ENCODE results near the gene SLIT3. TPM values are rescaled to one million over a fixed set of nuclear protein-coding genes. Genes with fewer than 3 reads are reported as not detected.

SLIT3 gene
- total and polyA plus RNA-seq, 10 of the 15 experiments (the other 5 are each of a cell fraction or from before 2014, with no cell fraction given): 0.05 TPM; not detected in 9

- H3K27me3 ChIP-seq (replicated peaks in 1 of 2; ENCODE audit: control insufficient read depth in 2 of 2, insufficient read depth in 2 of 2, low read length in 1 of 2): no peaks in the 10 kb centered on the region; a peak in 1 of 4 replicates
- H2AFZ ChIP-seq (ENCODE audit: control insufficient read depth, low read depth, low read length): no peak overlapping the region
- H3K36me3 ChIP-seq (ENCODE audit: control insufficient read depth in 2 of 2, insufficient read depth in 2 of 2, low read length in 1 of 2): no peaks in the 10 kb centered on the region
- H3K9me3 ChIP-seq (replicated peaks; ENCODE audit: control insufficient read depth, insufficient read depth, low read length): no peaks in the 10 kb centered on the region
- no peaks in the 10 kb centered on the region for H3K4me1 ChIP-seq (ENCODE audit: control insufficient read depth, insufficient read depth, low read length)
- no peaks in the 10 kb centered on the region for H4K20me1 ChIP-seq (ENCODE audit: control insufficient read depth, insufficient read depth)
- ChIA-PET SMC1A (ENCODE audit: uncharacterized antibody, unreplicated experiment) (no interaction called here), POLR2A (no interaction called here), RAD21 (ENCODE audit: unreplicated experiment) (no interaction called here), CTCF (no interaction called here)
- no peak overlapping the region for H3K4me3 ChIP-seq
- H3K27ac ChIP-seq (ENCODE audit: control insufficient read depth, insufficient read depth): no peak overlapping the region
- no peak overlapping the region for H3K4me2 ChIP-seq (ENCODE audit: control insufficient read depth, insufficient read depth)
- WGBS (ENCODE audit: insufficient coverage, insufficient replicate concordance, low lambda C conversion rate, missing lambda C conversion rate): 52% methylated on average over 1 of the region's 1 CpG
- DNase-seq (ENCODE audit: low read depth, low spot score) (no peak), ATAC-seq (no peak), FAIRE-seq (no peak)
- no peak overlapping the region for H3K9ac ChIP-seq (ENCODE audit: control insufficient read depth, insufficient read depth, low read length)
- no peaks in the 10 kb centered on the region for H3K79me2 ChIP-seq (ENCODE audit: control insufficient read depth, insufficient read depth, low read length)
- intact Hi-C loops (cut with micrococcal nuclease; ENCODE audit: unreplicated experiment) (no loop called here), in situ Hi-C loops (cut with MboI) (no loop called here)
- no TSS peak for BruUV-seq (replicated peaks)
- TF ChIP-seq ZNF384 (IDR thresholded peaks at IDR 0.05; ENCODE audit: borderline replicate concordance, low read depth, low read length) (no peak), BRCA1 (IDR thresholded peaks at IDR 0.05; ENCODE audit: low read depth, low read length) (no peak), CBX3 (IDR thresholded peaks at IDR 0.05; ENCODE audit: borderline replicate concordance, low read depth) (no peak), NR2C2 (IDR thresholded peaks at IDR 0.05; ENCODE audit: borderline replicate concordance, control insufficient read depth, insufficient read length, low read depth) (no peak), HDAC6 (IDR thresholded peaks at IDR 0.05; ENCODE audit: unreplicated experiment) (no peak), IRF3 (IDR thresholded peaks at IDR 0.05) (no peak), JUNB (IDR thresholded peaks at IDR 0.05) (no peak), ZNF687 (IDR thresholded peaks at IDR 0.05) (no peak), E2F8 (IDR thresholded peaks at IDR 0.05; ENCODE audit: low read depth, partially characterized antibody) (no peak), ZNF24 (IDR thresholded peaks at IDR 0.05) (no peak), IKZF1 (conservative IDR thresholded peaks at IDR 0.05) (no peak), EP300 (IDR thresholded peaks at IDR 0.05; ENCODE audit: borderline replicate concordance in 1 of 2, control insufficient read depth in 1 of 2, low read depth in 2 of 2, low read length in 2 of 2) (no peak), SKIL (IDR thresholded peaks at IDR 0.05; ENCODE audit: low read depth, poor library complexity, severe bottlenecking) (no peak), IKZF2 (IDR thresholded peaks at IDR 0.05) (no peak), RB1 (IDR thresholded peaks at IDR 0.05; ENCODE audit: borderline replicate concordance) (no peak), DPF2 (IDR thresholded peaks at IDR 0.05) (no peak)
Observed at GRCh38 chr5:169174923-169175322, 126.0 kb downstream of the SLIT3 start.
